H1 (cell line): ENCODE measurements around the gene FOXP2. TPM values are rescaled to one million over a fixed set of nuclear protein-coding genes. Genes with fewer than 3 reads are reported as not detected.

Source experiments
- CTCF ChIA-PET: fragments of 300-600 bp; sonication (Branson Sonifier 250); formaldehyde crosslinking; loops from one replicate; lab custom pipeline; 2021; ENCODE audit not compliant: partially characterized antibody; lab: Charles Lee
- POLR2A ChIA-PET: fragments of 300-600 bp; sonication (Branson Sonifier 250); formaldehyde crosslinking; loops from one replicate; lab custom pipeline; 2021; ENCODE audit warnings: inconsistent platforms; ENCODE audit not compliant: partially characterized antibody; lab: Charles Lee
- DNase-seq, 2 experiments: peaks; one replicate each; pipeline versions ENCODE4 v3.0.0 to v3.0.0-alpha.2; 2010 to 2022; ENCODE audit warnings: low spot score in 2 of 2, low read depth in 1 of 2, mixed read lengths in 1 of 2
- FAIRE-seq: peaks from 2 replicates; lab custom pipeline; 2011; peaks lifted over from hg19 to GRCh38; lab: Jason Lieb, UNC
- H2AFZ ChIP-seq: 2 replicates; pipeline ENCODE4 v1.8.1; 2012; ENCODE audit warnings: low read length, inconsistent platforms
- H2AK5ac ChIP-seq: 2 replicates; pipeline ENCODE4 v1.6.1; 2013; ENCODE audit warnings: low read depth, low read length
- H2BK120ac ChIP-seq: replicated peaks from 2 replicates; pipeline ENCODE3; 2013; ENCODE audit warnings: low read depth, low read length, inconsistent platforms
- H2BK12ac ChIP-seq: 2 replicates; pipeline ENCODE4 v1.6.1; 2013; ENCODE audit warnings: low read depth, low read length
- H2BK15ac ChIP-seq: 2 replicates; pipeline ENCODE4 v1.6.1; 2013; ENCODE audit warnings: low read length
- H2BK20ac ChIP-seq: 2 replicates; pipeline ENCODE4 v1.6.1; 2013; ENCODE audit warnings: low read length
- H2BK5ac ChIP-seq: 2 replicates; pipeline ENCODE4 v1.6.1; 2013; ENCODE audit warnings: low read depth, low read length
- H3K14ac ChIP-seq: 2 replicates; pipeline ENCODE4 v1.6.1; 2013; ENCODE audit warnings: inconsistent platforms; ENCODE audit not compliant: insufficient read length
- H3K18ac ChIP-seq: 2 replicates; pipeline ENCODE4 v1.6.1; 2013; ENCODE audit warnings: low read length; ENCODE audit errors: extremely low read depth
- H3K23ac ChIP-seq: 2 replicates; pipeline ENCODE4 v1.6.1; 2013; ENCODE audit warnings: inconsistent platforms; ENCODE audit not compliant: insufficient read length
- H3K23me2 ChIP-seq: 2 replicates; pipeline ENCODE4 v1.6.1; 2013; ENCODE audit warnings: low read depth, low read length
- H3K27ac ChIP-seq: 2 replicates; pipeline ENCODE4 v1.6.1; 2011; ENCODE audit warnings: low read depth, low read length, inconsistent platforms
- H3K27me3 ChIP-seq, 4 experiments: replicated peaks in 1 of 4; 1 replicate in 1 of 4; 2 replicates in 3 of 4; pipeline versions ENCODE4 v1.6.1 to v1.8.1; 2011 to 2013; ENCODE audit warnings: low read length in 3 of 4, mild to moderate bottlenecking in 3 of 4, inconsistent platforms in 2 of 4, mixed read lengths in 2 of 4, moderate library complexity in 1 of 4; ENCODE audit not compliant: control insufficient read depth in 3 of 4, insufficient read depth in 3 of 4; ENCODE audit errors: extremely low read depth in 1 of 4
- H3K36me3 ChIP-seq, 4 experiments: 2 replicates each; pipeline versions ENCODE4 v1.6.1 to v1.8.1; 2011 to 2013; ENCODE audit warnings: mild to moderate bottlenecking in 4 of 4, low read length in 3 of 4, moderate library complexity in 2 of 4, control low read depth in 1 of 4, inconsistent platforms in 1 of 4; ENCODE audit not compliant: insufficient read depth in 4 of 4, control insufficient read depth in 2 of 4
- H3K4ac ChIP-seq: replicated peaks from 2 replicates; pipeline ENCODE3; 2013; ENCODE audit warnings: low read length, low read depth, mixed read lengths, inconsistent platforms; ENCODE audit not compliant: insufficient read length
- H3K4me1 ChIP-seq, 4 experiments: replicated peaks in 1 of 4; 1 replicate in 1 of 4; 2 replicates in 3 of 4; pipeline versions ENCODE4 v1.6.1 to v1.8.1; 2011 to 2013; ENCODE audit warnings: low read length in 3 of 4, inconsistent platforms in 2 of 4, mixed read lengths in 1 of 4; ENCODE audit not compliant: insufficient read depth in 4 of 4, control insufficient read depth in 3 of 4
- H3K4me2 ChIP-seq, 2 experiments: 2 replicates each; pipeline versions ENCODE4 v1.6.1 to v1.8.1; 2011 to 2013; ENCODE audit warnings: low read depth in 2 of 2, low read length in 2 of 2, control low read depth in 1 of 2, inconsistent platforms in 1 of 2, mild to moderate bottlenecking in 1 of 2; ENCODE audit not compliant: insufficient read depth in 1 of 2
- H3K4me3 ChIP-seq, 4 experiments: fragments of 200-600, 300-600 bp in 1 of 4; sonication (generic), shearing (Covaris generic), sonication (Bioruptor Twin) in 1 of 4; 2 replicates each; pipeline versions ENCODE4 v1.5.1 to v1.8.1; 2011 to 2016; ENCODE audit warnings: low read length in 4 of 4, low read depth in 3 of 4, control low read depth in 2 of 4, inconsistent platforms in 2 of 4, mild to moderate bottlenecking in 2 of 4, mixed read lengths in 1 of 4, moderate library complexity in 1 of 4; ENCODE audit not compliant: insufficient read depth in 2 of 4; ENCODE audit errors: extremely low read depth in 1 of 4
- H3K56ac ChIP-seq: replicated peaks from 2 replicates; pipeline ENCODE3; 2013; ENCODE audit warnings: low read depth, mild to moderate bottlenecking, mixed read lengths, low read length, inconsistent platforms; ENCODE audit not compliant: insufficient read length
- H3K79me1 ChIP-seq: 2 replicates; pipeline ENCODE4 v1.6.1; 2013; ENCODE audit warnings: low read depth, low read length, control low read depth
- H3K79me2 ChIP-seq, 2 experiments: 2 replicates each; pipeline versions ENCODE4 v1.6.1 to v1.8.1; 2012 to 2013; ENCODE audit warnings: low read length in 2 of 2, mild to moderate bottlenecking in 2 of 2, inconsistent platforms in 1 of 2; ENCODE audit not compliant: insufficient read depth in 2 of 2, control insufficient read depth in 1 of 2
- H3K9ac ChIP-seq, 4 experiments: replicated peaks in 1 of 4; 1 replicate in 1 of 4; 2 replicates in 3 of 4; pipeline versions ENCODE4 v1.6.1 to v1.8.1; 2011 to 2013; ENCODE audit warnings: low read depth in 3 of 4, low read length in 3 of 4, control low read depth in 2 of 4, mild to moderate bottlenecking in 2 of 4, moderate library complexity in 2 of 4, inconsistent platforms in 1 of 4; ENCODE audit errors: extremely low read depth in 1 of 4
- H3K9me3 ChIP-seq, 2 experiments: 2 replicates each; pipeline versions ENCODE4 v1.6.1 to v1.8.1; 2012 to 2013; ENCODE audit warnings: mild to moderate bottlenecking in 2 of 2, moderate library complexity in 2 of 2, control low read depth in 1 of 2, inconsistent platforms in 1 of 2, low read depth in 1 of 2, low read length in 1 of 2, mixed read lengths in 1 of 2; ENCODE audit not compliant: insufficient read depth in 2 of 2
- H4K20me1 ChIP-seq, 2 experiments: replicated peaks in 1 of 2; 2 replicates each; pipeline versions ENCODE3 to v1.8.1; 2011 to 2013; ENCODE audit warnings: inconsistent platforms in 2 of 2, low read length in 2 of 2, mild to moderate bottlenecking in 1 of 2; ENCODE audit not compliant: insufficient read depth in 2 of 2, control insufficient read depth in 1 of 2
- H4K5ac ChIP-seq: 2 replicates; pipeline ENCODE4 v1.6.1; 2013; ENCODE audit warnings: low read length, low read depth, mixed read lengths, inconsistent platforms; ENCODE audit not compliant: insufficient read length
- H4K8ac ChIP-seq: 2 replicates; pipeline ENCODE4 v1.8.0; 2013; ENCODE audit warnings: mild to moderate bottlenecking, moderate library complexity, low read length, inconsistent platforms; ENCODE audit not compliant: insufficient read depth; ENCODE audit errors: extremely low read depth
- H4K91ac ChIP-seq: replicated peaks from 2 replicates; pipeline ENCODE3; 2013; ENCODE audit warnings: low read length, mixed read lengths, inconsistent platforms; ENCODE audit not compliant: insufficient read length
- BACH1 ChIP-seq: IDR thresholded peaks from 2 replicates; pipeline ENCODE4 v1.6.1; 2012; ENCODE audit warnings: low read length, improper control_type of control experiment
- BRCA1 ChIP-seq: IDR thresholded peaks from 2 replicates; pipeline ENCODE4 v1.6.1; 2012; ENCODE audit warnings: low read depth, low read length, improper control_type of control experiment
- CEBPB ChIP-seq: IDR thresholded peaks from 2 replicates; pipeline ENCODE4 v1.6.1; 2012; ENCODE audit warnings: low read depth, low read length
- CHD1 ChIP-seq: IDR thresholded peaks from 2 replicates; pipeline ENCODE4 v1.6.1; 2012; ENCODE audit warnings: low read depth, low read length, improper control_type of control experiment
- HDAC2 ChIP-seq, 2 experiments: fragments of 300-600 bp in 1 of 2; sonication (generic) in 1 of 2; IDR thresholded peaks; 2 replicates each; pipeline ENCODE4 v1.6.1; 2011 to 2012; ENCODE audit warnings: low read depth in 2 of 2, low read length in 2 of 2, mild to moderate bottlenecking in 2 of 2, moderate library complexity in 2 of 2, borderline replicate concordance in 1 of 2, inconsistent platforms in 1 of 2
- MAFK ChIP-seq: IDR thresholded peaks from 2 replicates; pipeline ENCODE4 v1.6.1; 2012; ENCODE audit warnings: low read depth, mild to moderate bottlenecking, improper control_type of control experiment, low read length
- POLR2AphosphoS5 ChIP-seq: IDR thresholded peaks from 2 replicates; pipeline ENCODE4 v1.6.1; 2011; ENCODE audit warnings: low read depth, low read length
- RAD21 ChIP-seq, 2 experiments: IDR thresholded peaks in 1 of 2; conservative IDR thresholded peaks in 1 of 2; 2 replicates each; pipeline ENCODE4 v1.6.1; 2011; ENCODE audit warnings: low read depth in 2 of 2, low read length in 2 of 2, improper control_type of control experiment in 1 of 2, inconsistent platforms in 1 of 2, mild to moderate bottlenecking in 1 of 2, moderate library complexity in 1 of 2
- SIN3A ChIP-seq, 2 experiments: IDR thresholded peaks in 1 of 2; conservative IDR thresholded peaks in 1 of 2; 2 replicates each; pipeline ENCODE4 v1.6.1; 2011 to 2012; ENCODE audit warnings: low read length in 2 of 2, improper control_type of control experiment in 1 of 2, low read depth in 1 of 2, mild to moderate bottlenecking in 1 of 2
- SP1 ChIP-seq: IDR thresholded peaks from 2 replicates; pipeline ENCODE4 v1.6.1; 2011; ENCODE audit warnings: low read depth, low read length
- SP2 ChIP-seq: IDR thresholded peaks from 2 replicates; pipeline ENCODE4 v1.6.1; 2012; ENCODE audit warnings: mild to moderate bottlenecking, low read length, inconsistent platforms
- SUZ12 ChIP-seq: fragments of 200-600 bp; sonication (generic); IDR thresholded peaks from 2 replicates; pipeline ENCODE4 v1.6.1; 2012; ENCODE audit warnings: mild to moderate bottlenecking, inconsistent platforms, low read length, moderate library complexity, mixed read lengths
- WGBS, 2 experiments: shearing (Covaris generic) in 1 of 2; methylation state at CpG; one replicate each; pipeline versions ENCODE4 v1.1.6 to v1.1.7; 2013 to 2015; ENCODE audit warnings: low lambda C conversion rate in 2 of 2, mixed read lengths in 2 of 2, inconsistent platforms in 1 of 2, low coverage in 1 of 2, missing lambda C conversion rate in 1 of 2; ENCODE audit not compliant: insufficient replicate concordance in 2 of 2, insufficient coverage in 1 of 2, insufficient read length in 1 of 2; ENCODE audit errors: extremely low coverage in 1 of 2, missing lambda C conversion rate in 1 of 2; 5-methylcytosine and 5-hydroxymethylcytosine counted together
- polyA plus RNA-seq, 7 experiments: library from polyadenylated mRNA; depleted of rRNA in 3 of 7; stranded (reverse) in 5 of 7; unstranded in 2 of 7; fragments of >200 nt in 5 of 7; fragments of 200-250 nt in 2 of 7; gene quantifications; 1 replicate in 5 of 7; 2 replicates in 1 of 7; 4 replicates in 1 of 7; pipeline versions ENCODE4 v1.2.1 to v1.2.3, GENCODE V29; 2011 to 2013; ENCODE audit warnings: missing spikeins in 2 of 7, mixed read lengths in 2 of 7
- total RNA-seq: library from RNA; stranded (reverse); fragmentation: NEBNext Ultra II Directional; extraction: Animal tissue kit (Norgen Biotek cat#: 25700); gene quantifications from 2 replicates; pipeline ENCODE4 v1.2.1, GENCODE V29; 2021

The FOXP2 gene
- total and polyA plus RNA-seq, 2 of the 8 experiments (the other 6 are each of a cell fraction or from before 2014, with no cell fraction given): 0.09 to 0.43 TPM

GRCh38 chr7:114415064-114415989 is 712 bp downstream of the FOXP2 start:
- Histone ChIP-seq H3K9me3 (no peaks in the 10 kb centered on the region), H3K9ac (no peak overlapping the region), H3K4me3 (peak overlapping the region in 1 of 4 experiments; percentile 7; a peak in 2 of 8 replicates), H2BK15ac (no peak overlapping the region), H4K5ac (no peak overlapping the region), H3K79me2 (no peaks in the 10 kb centered on the region), H3K56ac (no peak overlapping the region), H3K14ac (no peak overlapping the region), H3K4me1 (peaks cover 0 to 10% (median 6%) of the 10 kb centered on the region in 4 experiments; a peak in 4 of 7 replicates), H2BK20ac (no peak overlapping the region), H3K36me3 (no peaks in the 10 kb centered on the region), H4K91ac (no peak overlapping the region), H4K8ac (no peak overlapping the region), H3K27me3 (no peaks in the 10 kb centered on the region), H2AFZ (peak overlapping the region; percentile 93), H3K4ac (no peak overlapping the region), H3K4me2 (peak overlapping the region; percentile 2 to 47; a peak in 2 of 4 replicates), H2BK5ac (no peak overlapping the region), H3K27ac (no peak overlapping the region), H2BK12ac (no peak overlapping the region), H3K79me1 (no peaks in the 10 kb centered on the region), H3K23ac (no peak overlapping the region), H3K18ac (no peak overlapping the region), H2AK5ac (no peak overlapping the region), H4K20me1 (no peaks in the 10 kb centered on the region), H2BK120ac (no peak overlapping the region), H3K23me2 (no peaks in the 10 kb centered on the region)
- no peak for FAIRE-seq
- WGBS, 2 experiments: 75% methylated on average over 14 of the region's 14 CpGs; no CpG with 5 or more reads in 1 of the 2 experiments
- ChIA-PET CTCF (interaction anchor here (0.6 to 3.3 kb wide), 7 partner anchors 11 to 1495 kb away, joined by 3 to 27 read pairs (median 5); no protein-coding TSS in a partner anchor), POLR2A (no interaction called here)
- no peak for DNase-seq
- TF ChIP-seq RAD21 (IDR thresholded peaks at IDR 0.05 in 1 of 2, conservative IDR thresholded peaks at IDR 0.05 in 1 of 2; ENCODE audit: low read depth in 2 of 2, low read length in 2 of 2) (no peak), SP1 (no peak), SUZ12 (no peak), POLR2AphosphoS5 (no peak), CHD1 (no peak), SIN3A (conservative IDR thresholded peaks at IDR 0.05 in 1 of 2, IDR thresholded peaks at IDR 0.05 in 1 of 2; ENCODE audit: low read depth in 1 of 2, low read length in 2 of 2) (no peak), BRCA1 (no peak), MAFK (no peak), HDAC2 (IDR thresholded peaks at IDR 0.05; ENCODE audit: borderline replicate concordance in 1 of 2, low read depth in 2 of 2, low read length in 2 of 2) (no peak), SP2 (no peak), BACH1 (no peak), CEBPB (no peak)
